ENCODE measurements around the gene RUNX1.

The RUNX1 gene

DNA sequence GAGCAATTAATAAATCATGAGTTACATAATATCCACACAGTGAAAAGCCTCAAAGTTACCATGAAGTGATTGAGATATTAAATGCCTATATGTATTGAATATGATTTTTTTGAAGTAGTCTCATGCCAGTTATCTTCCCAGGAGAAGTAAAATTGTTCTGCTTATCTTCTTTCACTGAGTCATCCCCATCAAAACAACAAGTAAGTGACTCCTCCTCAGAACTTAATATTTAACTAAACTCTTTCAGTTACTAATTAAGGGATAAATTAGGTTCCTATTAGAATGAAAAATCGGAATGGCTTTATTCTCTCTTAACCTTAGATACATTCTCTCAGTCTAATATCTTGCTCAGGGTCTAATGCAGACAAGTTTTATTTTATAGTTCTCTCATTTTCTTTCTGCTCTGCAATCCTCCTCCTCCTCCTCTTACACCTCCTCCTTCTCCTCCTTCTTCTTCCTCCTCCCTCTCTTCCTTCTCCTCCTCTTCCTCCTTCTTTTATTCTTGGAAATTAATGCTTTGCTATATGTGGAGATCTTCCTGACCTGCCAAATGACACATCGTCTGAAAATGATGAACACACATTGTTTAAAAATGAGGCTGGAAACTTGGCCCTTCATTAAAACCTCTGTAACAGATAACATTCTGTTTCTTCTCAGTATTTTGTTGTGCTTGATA is 110.9 kb downstream of the RUNX1 start:
- DNase-seq: no peak

DNA sequence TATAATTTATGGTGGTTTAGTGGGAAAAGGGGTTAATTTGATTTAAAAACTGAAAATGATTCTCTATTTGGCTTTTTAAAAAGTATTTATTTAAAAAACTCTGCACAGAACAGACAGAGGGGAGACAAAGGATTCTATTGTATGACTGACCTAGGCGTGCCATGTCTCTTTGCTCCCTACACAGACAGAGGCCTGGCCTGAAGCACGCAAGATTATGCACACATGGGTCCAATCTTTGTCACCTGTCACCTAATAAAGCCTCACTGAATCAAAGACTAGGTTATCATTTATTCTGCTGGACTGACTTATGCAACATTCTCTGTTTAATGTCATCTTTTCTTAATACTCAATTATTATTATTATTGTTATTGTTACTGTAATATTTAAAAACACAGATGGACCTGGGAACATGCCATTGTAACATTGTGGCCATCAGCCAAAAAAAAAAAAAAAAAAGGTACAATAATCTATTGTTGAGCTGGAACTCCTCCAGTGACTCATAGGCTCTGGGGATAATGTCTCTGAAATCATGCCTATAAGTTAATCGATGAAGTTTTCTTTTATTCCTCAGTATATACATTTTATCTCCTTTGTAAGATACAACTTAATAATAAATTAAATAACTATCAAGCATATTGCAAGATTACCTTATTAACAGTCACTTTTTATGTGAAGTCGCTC is 112.1 kb downstream of the RUNX1 start:
- DNase-seq: no peak

DNA sequence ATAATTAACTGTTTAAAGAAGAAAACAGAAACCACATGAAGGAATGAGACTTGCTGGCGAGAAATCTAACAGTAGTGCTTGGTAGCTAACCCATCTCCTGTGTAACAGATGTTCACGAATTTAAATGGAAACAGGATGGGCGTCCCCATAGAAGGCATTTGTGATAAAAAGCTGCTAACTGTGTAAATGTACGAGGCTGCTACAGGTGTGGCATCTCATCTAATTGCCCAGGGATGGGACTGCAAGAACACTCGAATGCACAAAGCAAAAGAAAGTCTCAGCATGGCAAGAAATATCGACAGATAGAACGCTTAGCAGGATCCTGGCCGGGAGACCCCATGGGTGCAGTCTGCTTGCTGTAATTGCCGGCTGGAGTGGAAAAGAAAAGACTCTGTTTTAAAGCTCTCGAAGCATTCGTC is 112.7 kb downstream of the RUNX1 start:
- no peak for DNase-seq

DNA sequence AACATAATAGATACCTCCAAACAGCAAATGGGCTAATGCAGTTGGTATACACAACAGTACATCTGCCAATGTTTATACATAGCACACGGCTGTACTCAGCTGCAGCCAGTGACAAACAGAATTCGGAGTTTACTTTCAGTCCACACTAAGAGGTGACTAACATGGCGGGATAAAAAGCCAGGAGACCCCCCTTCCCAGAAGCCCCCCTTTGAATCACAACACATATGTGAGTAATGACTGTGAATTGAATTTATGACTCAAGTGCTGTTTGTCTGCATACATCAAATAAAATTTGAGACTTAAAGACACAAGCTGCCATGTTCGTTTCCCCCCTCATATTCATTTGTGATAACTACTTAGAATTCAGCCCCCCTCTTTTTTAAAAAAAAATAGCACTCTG is 113.2 kb downstream of the RUNX1 start:
- DNase-seq: no peak

- no peak for DNase-seq
Observed at GRCh38 chr21:34935452-34935851, 113.7 kb downstream of the RUNX1 start.

- DNase-seq: no peak
Observed at GRCh38 chr21:34934350-34934749, 114.8 kb downstream of the RUNX1 start.

- no peak for DNase-seq
Observed at GRCh38 chr21:34933609-34934335, 115.3 kb downstream of the RUNX1 start.

- no peak for DNase-seq
Observed at GRCh38 chr21:34932233-34932632, 116.9 kb downstream of the RUNX1 start.

DNA sequence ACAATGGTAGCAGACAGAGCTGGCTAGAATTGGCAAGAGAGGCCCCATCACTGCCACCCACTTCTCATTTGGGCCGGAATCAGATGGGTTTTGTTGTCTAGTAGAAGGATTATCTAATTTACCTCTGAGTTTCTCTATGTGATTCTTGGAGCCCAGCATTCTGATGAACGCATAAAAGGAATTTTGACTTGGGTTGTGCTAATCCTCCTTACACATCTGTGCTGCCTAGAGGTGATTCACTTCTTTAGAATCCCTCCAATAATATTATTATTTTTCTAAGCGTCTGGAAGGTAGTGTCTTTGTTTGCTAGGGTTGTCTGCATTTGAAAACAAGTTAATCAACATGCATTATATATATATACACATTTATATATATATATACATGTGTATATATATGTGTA is 118.1 kb downstream of the RUNX1 start:
- no peak for DNase-seq

DNA sequence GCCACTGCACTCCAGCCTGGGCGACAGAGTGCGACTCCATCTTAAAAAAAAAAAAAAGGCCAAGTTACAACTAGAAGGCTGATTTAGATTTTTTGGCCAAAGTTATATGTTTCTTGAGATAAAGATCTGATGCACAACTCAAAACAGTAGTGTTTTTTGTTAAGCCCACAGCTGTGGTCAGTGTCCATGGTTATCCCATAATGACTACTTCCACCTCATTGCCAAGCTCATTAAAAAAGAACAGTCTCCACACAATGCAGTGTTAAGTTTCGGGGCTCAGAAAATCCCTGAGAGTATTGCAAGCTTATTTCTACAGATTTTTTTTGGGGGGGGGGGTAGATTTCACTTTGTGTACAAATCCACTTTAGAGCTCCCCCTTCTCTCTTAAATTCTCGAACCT is 120.5 kb downstream of the RUNX1 start:
- DNase-seq: no peak

- no peak for DNase-seq
Observed at GRCh38 chr21:34927992-34928391, 121.1 kb downstream of the RUNX1 start.

GRCh38 chr21:34926803-34927467 is 122.2 kb downstream of the RUNX1 start:
- no peak for DNase-seq

DNA sequence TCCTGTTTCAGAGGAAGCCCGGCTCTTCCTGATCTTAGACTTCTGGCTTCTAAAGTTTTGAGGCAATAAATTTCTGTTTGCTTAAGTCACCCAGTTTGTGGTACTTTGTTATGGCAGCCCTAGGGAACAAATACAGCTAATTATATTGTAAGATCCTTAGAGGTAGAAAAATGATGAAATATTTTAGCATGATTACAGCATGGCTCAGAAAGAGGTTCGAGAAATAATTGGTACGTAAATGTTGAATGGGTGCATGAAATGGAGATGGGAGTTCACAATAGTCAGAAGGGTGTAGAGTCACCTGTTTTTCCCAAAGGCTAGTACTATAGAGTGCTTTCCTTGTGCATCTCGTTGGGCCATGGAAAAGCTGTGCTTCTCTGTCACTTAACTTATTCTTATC is 123.5 kb downstream of the RUNX1 start:
- DNase-seq: no peak

DNA sequence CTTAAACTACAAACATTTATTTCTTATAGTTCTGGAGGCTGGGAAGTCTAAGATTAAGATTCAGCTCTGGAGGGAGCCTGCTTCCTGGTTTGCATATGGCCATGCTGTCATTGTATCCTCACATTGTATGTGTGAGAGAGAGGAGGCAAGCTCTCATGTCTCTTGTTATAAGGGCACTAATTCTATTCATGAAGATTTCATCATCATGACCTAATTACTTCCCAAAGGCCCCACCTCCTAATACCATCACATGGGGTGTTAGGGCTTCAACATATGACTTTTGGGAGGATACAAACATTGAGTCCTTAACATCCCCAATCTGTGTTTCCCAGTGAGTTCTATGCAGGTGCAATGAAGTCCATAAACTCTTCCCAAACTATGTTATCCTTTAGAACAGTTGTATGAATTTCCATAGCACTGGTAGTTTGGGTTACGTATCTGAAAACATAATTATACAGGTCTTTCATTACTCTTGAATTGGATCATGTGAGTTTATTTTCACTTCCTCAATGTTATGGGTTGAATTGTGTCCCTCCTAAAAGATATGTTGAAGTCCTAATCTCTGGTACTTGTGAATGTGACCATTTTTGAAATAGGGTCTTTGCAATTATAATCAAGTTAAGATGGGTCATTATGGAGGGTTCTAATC is 124.2 kb downstream of the RUNX1 start:
- no peak for DNase-seq

GRCh38 chr21:34924194-34924593 is 124.9 kb downstream of the RUNX1 start:
- DNase-seq: no peak

GRCh38 chr21:34923626-34924025 is 125.5 kb downstream of the RUNX1 start:
- DNase-seq: no peak

GRCh38 chr21:34923202-34923601 is 125.9 kb downstream of the RUNX1 start:
- no peak for DNase-seq

DNA sequence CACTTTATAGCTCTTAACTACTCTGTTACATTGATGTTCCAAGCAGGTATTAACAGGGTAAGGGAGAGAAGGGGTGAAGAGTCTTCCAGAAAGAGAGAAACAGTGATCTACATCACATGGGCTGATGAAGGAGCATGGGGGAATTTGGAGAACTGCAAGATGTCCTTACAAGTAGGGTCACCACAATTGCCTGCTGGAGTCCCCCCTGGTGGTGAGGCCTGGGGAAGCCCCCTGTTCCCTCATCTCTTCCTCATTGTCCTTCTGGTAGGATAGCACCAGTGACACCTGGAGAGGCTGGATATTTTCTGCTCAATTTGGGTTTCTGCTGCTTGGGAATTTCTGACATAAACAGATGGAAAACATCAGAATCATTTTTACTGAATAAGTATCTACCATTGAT is 126.6 kb downstream of the RUNX1 start:
- DNase-seq: no peak

GRCh38 chr21:34921151-34921550 is 128.0 kb downstream of the RUNX1 start:
- DNase-seq: no peak

DNA sequence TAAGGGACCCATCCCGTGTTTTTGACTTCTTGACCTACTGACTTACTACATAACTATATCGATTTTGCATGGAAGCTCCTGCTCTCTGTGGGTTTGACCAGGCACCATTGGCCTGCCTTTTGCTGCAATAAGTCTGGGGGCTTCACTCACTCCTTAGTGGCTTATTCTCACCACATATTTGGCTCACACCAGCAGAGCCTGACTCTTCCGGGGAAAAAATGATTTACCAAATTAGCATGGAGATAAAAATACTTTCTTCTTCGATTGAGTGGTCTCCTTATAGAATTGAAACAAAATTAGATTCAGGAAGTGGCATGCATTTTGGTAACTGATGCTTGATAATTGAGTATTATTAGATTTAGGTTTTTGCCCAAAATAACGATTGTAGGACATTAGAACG is 129.7 kb downstream of the RUNX1 start:
- no peak for DNase-seq

GRCh38 chr21:34916446-34916845 is 132.7 kb downstream of the RUNX1 start:
- DNase-seq: no peak

- no peak for DNase-seq
Observed at GRCh38 chr21:34915364-34915841, 133.7 kb downstream of the RUNX1 start.

DNA sequence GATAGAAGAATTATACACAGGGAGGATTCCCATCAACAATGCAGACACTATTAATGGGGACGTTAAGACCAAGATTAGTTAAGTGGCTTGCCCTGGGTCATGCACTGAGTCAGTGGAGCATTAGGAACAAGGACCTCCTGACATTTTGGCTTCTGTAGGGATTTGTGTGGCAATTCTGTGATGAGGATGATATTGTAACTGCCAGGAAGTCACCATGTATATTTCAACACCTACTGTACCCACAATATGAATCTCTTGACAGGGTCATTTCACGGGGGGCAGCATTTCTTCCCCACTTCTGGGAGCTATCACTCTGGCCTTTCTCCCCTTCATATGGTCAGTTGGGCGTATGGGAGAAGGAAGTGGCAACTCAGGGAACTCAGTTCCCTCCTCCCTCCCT is 134.9 kb downstream of the RUNX1 start:
- no peak for DNase-seq
